ENCODE results near the gene ASCC3.

DNA sequence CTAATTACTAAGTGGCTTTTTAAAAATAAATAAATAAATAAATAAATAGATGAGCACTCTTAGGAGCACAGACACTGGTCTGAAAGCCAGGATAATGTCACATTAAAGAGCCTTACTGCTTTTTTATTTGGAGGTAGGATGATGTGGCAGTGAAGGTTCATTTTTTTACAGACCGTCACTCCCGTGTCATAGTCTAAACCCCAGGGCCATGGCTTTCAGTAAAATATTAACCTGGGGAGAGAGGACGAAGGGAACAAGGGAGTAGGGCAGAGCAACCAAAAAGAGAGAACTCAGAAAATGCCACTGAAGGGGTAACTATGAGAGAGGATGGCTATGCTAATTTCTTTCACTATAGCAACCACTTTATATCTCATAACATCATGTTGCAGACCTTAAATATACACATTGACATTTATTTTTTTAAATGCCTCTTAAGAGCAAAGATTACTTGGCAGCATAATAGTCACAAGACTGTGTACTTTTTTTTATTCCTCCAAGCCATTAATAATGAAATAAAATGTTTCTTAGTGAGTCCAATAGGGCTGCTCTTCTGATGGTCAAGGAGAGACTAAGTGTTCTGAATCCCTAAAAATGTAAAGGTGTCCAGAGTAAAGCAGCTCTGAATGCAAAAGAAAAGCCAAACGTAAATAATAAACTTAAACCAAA lies 315.6 kb downstream of the ASCC3 start:
- TF ChIP-seq, protein P1, sequence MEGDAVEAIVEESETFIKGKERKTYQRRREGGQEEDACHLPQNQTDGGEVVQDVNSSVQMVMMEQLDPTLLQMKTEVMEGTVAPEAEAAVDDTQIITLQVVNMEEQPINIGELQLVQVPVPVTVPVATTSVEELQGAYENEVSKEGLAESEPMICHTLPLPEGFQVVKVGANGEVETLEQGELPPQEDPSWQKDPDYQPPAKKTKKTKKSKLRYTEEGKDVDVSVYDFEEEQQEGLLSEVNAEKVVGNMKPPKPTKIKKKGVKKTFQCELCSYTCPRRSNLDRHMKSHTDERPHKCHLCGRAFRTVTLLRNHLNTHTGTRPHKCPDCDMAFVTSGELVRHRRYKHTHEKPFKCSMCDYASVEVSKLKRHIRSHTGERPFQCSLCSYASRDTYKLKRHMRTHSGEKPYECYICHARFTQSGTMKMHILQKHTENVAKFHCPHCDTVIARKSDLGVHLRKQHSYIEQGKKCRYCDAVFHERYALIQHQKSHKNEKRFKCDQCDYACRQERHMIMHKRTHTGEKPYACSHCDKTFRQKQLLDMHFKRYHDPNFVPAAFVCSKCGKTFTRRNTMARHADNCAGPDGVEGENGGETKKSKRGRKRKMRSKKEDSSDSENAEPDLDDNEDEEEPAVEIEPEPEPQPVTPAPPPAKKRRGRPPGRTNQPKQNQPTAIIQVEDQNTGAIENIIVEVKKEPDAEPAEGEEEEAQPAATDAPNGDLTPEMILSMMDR (IDR thresholded peaks at IDR 0.05), result no peak
- no peak for TF ChIP-seq POLR2AphosphoS5 (IDR thresholded peaks at IDR 0.05)
